HG02870 (cell line): ENCODE results near the gene CDK18.

Experiments used
- ATAC-seq: cut with Tn5 transposase; IDR thresholded peaks from one replicate; pipeline ENCODE4 v1.9.1; 2021; ENCODE audit warnings: mild to moderate bottlenecking, moderate library complexity; ENCODE audit not compliant: unreplicated experiment

The CDK18 gene

DNA sequence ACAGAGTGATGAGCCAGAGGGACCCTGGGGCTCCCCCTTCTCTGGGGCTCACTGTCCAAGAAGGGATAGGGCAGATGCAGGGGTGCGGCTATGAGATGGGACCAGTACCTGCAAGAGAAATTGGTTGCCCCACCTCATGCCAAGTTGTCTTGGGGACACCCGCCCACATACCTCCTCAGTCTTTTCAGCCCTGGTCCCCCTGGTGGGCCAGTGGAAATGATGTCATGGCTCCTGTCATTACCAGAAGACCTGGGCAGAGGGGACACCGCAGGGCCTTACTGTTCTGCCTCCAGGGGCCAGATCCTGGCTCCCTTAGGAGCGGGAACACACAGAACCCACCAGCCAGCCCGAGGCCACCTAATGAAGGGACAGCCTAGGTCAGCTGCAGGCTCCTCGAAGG is 63.2 kb downstream of the CDK18 start:
- ATAC-seq, result no peak

DNA sequence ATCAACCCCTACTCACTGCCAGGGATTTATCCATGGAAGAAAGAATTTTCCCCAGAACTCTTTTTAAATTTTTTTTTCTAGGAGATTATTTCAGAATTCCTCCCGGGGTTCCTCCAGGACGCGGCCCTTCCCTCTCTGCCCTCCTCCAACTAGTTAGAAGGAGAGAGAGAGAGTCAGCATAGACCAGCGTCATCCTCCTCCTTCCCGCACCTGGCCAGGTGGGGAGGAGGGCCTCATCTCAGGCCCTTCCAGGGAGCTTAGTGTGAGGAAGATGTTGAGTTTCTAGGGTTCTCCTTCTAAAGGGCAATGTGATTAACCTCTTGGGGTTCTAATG is 63.6 kb downstream of the CDK18 start:
- no peak for ATAC-seq

DNA sequence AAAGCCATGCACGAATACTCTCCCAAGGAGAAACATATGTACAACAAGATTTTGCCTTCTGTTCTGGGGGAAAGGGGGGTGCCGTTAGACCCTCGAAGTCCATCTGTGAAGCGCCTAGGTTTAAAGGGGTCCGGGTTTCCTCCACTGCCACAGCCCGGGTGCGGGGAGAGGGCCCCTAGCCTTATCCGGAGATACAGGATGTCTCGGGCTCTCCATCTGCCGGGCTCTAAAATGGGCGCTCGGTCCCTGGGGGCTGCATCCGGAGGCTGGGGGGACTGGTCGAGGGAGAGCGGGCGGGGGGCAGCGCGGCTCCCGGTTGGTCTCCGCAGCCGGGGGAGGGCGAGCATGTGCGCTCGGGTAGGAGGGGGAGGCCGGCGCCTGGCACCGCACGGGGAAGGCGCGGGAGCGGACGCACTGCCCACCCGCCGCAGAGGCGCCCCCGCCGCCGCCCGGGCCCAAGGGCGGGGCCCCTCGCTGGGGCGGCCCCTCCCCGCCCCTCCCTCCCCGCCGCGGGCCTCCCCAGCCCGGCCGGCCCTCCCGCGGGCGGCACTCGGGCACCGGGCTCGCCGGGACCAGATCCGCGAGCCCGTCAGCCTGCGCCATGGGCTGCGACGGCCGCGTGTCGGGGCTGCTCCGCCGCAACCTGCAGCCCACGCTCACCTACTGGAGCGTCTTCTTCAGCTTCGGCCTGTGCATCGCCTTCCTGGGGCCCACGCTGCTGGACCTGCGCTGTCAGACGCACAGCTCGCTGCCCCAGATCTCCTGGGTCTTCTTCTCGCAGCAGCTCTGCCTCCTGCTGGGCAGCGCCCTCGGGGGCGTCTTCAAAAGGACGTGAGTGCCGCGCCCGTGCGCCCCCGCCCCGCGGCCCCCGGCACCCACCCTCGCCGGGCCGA is 64.2 kb downstream of the CDK18 start:
- no peak for ATAC-seq

DNA sequence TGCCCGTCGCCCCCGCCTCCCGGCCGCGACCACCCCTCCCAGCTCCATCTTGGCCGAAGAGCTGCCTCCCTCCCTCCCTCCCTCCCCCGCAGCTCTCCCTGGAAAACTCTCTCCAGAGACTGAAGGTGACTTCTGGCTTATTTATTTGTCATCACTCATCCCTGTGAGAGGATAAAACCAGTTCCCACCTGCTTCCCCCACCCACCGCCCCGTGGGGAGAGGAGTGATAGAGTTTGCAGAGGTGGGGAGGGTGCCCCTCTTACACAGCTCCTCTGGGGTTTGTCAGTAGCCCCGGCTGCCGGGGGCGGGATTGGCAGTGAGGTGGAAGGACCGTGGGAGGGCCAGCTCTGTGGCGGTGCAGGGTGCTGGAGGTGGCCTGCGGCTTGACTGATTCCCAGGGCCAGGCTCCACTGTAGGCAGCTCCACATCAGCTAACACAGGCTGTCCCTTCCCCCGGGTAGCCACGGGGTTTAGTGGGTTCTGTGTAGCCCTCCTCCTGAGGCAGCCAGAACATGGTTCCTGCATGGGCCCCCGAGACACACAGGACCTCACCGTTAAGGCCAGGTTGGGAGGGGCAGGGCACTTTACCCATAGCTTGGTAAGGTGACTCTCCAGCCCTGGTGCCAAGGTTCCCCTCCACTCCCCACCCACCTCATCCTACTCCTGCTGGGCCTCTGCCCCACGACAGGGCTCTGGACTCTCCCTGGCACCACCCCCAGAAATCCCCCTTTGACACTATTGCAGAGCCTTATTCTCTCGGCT is 65.1 kb downstream of the CDK18 start:
- no peak for ATAC-seq

DNA sequence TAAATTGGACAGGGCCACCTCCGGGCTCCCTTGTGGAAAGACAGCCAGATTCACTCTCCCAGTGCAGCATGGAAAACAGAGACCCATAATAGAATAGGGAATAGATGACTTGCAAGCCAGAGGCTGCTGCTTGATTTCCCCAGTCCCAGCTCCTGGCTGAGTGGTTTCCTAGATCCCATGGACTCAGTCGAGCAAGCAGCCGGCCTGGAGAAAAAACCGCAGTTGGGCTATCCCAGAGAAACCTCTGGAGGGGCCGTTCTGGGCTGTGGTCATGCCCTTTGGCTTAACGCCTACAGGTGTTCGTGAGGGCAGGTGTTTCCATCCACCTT is 65.7 kb downstream of the CDK18 start:
- ATAC-seq, result no peak

DNA sequence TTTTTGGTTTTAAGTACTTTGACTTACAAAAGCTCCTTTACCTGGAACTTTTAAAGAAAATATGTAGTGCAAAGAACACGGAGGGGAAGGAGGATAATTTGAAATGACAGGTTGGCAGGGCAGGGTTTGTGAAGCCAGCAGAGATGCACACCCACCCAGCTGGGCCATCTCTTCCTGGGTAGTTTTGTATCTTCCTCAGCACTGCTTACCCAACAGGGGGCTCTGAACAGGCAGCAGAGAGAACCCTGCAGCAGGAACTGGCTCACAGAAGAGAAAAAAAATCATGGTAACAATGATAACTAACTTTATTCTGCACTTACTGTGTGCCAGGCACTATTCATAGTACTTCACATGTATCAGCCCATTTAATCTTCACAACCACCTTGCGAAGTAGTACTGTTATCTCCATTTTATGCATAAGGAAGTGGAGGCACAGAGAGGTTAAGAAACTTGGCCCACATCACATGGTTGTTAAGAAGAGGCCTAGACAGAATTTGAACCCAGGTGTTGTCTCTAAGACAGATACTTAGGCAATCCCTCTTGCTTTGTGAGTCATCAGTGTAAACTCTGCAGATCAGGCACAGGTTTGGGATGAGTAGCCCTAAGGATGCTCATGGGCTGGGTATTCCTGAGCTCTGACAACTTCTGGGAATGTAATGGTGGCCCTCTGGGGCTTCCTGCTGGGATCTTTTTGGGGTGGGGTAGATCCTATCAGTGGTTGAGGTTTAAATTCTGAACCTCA is 66.5 kb downstream of the CDK18 start:
- ATAC-seq, result no peak

DNA sequence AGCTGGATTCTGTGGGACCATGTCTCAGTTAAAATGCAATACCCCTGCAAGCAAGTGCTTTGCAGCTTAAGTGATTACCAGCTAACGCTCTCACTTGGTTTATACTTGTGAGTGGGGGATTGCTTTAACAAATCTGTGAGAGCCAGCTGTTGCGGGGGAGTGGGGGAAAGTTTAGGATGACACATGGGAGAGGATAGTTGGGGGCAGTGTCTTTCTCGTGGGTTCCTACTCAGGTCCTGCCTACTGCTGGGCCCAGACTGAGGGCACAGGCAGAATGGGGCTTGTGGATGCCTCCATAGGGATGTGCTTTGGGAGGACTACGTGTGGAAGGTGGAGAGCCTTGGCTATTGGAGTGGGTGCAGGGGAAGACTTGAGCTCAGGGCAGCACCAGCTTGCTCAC is 67.3 kb downstream of the CDK18 start:
- ATAC-seq, result no peak

DNA sequence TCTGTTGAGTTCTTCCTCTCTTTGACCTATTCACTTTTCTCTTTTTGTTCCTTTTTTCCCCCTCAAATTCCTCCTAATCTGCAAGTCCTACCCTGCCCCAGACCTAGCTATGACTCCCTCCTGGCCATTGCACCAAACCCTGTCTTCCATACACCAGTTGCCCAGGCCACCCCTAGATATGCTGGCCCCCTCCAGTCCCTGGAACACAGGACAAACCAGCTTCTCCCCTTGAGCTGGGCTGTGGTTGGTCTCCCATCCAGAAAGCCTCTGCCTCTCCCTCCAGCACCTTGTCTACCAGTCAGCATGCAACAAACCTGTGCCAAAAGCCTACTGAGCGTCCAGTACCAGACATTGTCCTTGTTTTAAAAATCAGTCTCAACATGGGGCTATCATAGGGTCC is 68.0 kb downstream of the CDK18 start:
- no peak for ATAC-seq

DNA sequence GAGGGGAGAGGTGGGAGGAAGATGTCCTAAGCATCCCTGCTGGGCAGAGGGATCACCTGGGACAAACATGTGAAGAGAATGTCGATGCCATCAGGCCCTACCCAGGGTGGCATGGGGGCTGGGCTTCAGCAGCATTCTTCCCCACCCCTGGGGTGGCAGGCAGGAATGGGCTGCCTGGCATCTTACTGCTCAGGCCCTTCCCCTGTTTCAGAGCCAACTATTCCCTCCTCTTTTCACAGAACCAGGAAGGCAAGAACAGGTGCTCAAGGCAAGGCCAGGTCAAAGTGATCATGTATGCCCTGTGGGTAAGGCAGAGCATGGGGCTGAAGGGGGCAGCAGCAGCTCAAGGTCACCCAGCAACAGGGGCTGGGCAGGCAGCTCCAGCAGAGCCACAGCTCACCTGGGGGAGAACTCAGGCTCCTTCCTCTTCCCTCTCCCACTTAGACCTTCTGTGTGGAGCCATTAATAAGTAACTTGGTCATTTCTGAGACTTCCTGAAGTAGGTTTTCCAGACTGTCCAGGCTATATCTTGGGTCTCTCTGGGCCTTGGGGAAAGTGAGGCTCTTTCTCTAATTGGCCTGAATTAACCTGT is 70.9 kb downstream of the CDK18 start:
- no peak for ATAC-seq

DNA sequence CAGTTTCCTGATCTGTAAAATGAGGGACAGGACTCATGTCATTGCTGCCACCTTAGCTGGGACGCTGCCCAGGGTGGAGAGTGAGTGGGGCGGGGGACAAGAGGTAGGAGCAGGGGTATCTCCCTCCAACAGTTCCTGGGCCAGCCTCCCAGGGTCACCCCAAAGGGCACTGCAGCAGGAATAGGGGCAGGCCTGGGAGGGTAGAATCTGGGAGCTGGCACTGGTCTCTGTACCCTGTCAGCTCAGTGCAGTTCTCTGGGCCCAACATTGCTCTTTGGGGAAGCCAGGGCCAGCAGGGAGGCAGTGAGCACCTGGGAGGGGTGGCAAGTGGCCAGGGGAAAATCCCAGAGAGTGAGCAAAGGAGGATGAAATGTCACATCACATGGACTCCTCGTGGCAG is 71.5 kb downstream of the CDK18 start:
- ATAC-seq, result no peak

DNA sequence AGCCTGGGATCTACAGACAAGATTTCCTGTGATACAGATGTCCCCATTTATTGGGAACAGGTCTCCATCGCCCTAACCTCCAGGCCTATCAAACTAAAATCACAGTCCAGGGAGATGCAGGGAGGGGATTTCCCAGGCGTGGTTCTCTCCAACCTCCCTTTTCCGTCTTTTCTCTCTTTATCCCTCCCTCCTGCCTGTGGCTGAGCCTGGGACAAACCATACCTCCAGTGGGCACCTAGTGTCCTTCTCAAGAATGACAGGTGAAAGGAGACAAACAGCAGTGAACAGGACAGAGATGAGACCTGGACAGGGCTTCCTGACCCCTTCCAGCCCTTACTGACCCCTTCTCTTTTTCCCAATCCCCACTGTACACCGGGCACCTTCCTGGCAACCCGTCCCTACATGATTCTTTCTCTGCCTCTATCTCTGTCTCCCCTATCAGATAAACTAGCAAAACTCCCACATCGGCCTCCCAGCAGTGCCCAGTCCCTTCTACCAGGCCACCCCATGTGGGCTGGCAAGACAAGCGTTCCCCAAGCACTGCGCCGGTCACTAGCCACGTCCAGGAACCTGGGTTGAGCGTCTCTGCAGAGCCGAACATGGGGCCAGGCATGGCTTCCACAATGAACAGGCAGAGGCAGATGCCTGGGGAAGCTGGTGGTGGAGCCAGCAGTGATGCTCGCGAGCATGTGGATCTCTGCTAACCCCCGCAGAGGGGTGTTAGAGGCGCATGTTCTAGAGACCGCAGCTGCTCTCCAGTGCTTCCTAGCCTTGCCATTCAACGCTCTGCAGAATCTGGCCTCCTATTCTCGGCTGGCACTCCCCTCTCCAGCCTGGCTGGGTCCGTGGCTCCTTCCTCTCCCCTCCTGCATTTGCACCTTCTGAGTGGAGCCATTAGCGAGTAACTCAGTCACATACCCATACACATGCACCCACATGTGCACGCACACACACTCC is 72.6 kb downstream of the CDK18 start:
- no peak for ATAC-seq

DNA sequence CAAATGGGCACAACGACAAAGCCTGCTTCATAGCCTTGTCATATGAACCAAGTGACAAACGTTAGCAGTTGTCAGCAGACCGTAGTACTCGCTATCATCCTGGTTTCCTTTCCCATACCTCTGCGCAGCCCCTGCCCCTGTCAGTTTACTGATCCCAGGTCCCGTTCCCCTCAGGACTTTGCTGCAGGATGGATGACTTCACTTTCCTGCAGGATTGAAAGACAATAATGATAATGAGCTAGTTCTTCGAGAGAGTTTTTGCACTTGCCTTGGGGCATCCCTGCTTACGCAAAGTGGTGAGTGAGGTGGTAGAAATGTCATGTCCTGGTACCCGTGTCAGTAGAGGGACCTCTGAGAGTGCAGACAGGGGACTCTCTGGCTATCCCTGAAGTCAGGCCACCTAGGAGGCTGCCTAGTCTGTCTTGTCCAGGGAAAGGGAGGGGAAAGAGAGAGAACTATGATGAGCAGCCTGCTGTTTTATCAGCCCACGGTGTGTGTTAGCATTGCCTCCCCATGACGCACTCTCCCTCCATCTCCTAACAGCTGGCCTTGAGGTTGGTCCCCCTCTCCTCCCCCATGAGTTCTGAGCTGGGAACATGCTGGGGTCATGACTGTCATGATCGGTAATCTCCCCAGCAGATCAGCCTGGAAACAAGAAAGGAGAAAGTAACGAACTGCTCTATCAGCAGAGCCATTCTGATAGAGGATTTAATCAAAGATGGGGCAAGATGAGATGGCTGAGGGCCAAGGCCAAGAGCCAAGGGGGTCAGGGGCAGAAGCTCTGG is 73.6 kb downstream of the CDK18 start:
- no peak for ATAC-seq

DNA sequence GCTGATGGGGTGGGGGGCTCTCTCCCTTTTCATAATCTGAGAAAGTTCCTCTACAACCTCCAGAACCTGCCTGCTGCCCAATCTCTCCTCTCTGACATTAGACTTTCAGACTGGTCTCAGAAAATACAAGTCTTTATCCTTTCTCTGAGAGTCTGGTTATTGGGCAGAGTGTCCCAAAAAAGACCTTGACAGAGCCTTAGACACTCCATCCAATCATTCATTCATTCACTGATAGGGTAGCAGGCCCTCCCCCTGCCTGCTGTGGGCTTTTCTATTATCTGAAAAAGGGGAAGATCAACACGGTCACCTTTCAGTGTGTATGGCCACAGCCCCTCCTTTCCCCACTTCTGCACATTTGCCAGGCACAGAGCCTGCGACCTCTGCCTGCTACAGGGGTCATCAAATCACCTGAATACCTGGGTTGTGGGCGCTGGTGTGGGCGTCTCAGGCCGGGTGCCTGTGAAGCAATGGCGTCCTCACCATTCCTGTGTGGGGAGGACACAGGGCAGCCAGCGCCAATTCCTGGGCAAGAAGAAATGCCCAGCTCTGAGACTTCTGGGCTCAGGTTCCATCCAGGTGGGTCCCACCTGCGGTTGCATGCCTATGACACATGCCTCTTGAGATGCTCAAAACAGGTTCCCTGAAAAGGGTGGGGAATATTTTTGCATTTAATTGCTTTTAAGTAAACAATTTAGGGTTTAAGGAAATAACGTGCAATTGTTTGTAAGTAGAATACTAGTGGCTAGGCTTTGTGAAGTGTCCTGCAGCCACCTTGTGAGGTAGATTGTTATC is 74.5 kb downstream of the CDK18 start:
- no peak for ATAC-seq

DNA sequence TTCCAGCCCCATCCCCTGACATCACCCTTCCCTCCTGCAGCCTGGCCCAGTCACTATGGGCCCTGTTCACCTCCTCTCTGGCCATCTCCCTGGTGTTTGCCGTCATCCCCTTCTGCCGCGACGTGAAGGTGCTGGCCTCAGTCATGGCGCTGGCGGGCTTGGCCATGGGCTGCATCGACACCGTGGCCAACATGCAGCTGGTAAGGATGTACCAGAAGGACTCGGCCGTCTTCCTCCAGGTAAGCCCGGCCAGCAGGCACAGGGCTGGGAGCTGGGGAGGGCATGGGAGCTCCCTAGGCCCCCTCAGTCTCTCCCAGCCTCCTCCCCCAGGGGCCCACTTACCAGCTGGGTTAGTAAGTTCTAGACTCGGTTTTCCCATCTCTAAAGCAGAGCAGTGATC is 75.2 kb downstream of the CDK18 start:
- no peak for ATAC-seq

DNA sequence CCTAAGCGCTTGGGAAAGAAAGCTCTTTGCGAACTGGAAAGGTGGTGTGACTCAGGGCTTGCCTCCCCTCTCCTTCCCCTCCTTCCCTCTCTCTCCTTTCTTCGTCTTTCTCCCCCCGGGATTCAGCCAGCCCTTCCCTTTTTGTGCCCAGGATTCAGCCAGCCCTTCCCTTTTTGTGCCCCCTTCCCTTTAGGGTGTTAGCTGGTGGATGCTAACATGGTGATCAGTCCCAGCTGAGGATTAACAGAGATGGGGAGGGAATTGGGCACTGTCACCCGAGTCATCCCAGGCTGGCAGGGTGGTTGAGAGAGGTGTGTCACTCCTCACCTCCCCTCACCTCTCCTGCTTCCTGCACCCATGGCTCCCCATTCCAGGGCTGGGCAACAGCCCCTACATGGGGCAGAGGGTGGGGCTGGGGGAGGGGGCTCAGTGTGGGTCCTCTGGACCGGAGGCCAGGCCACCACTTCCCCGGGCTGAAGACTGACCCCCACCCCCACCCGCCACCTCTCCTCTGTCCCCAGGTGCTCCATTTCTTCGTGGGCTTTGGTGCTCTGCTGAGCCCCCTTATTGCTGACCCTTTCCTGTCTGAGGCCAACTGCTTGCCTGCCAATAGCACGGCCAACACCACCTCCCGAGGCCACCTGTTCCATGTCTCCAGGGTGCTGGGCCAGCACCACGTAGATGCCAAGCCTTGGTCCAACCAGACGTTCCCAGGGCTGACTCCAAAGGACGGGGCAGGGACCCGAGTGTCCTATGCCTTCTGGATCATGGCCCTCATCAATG is 75.9 kb downstream of the CDK18 start:
- ATAC-seq, result no peak

DNA sequence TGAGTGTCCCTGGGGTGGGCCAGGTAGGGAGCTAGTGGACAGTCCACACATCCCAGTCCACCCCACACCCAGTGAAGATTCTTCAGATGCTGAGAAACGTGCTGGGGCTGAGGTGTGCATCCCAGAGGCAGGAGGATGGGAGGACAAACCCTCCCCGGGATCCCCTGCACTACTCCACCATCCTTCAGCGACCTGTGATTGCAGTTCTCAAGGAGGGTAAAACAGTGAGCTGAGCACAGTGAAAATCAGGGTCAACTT is 76.4 kb downstream of the CDK18 start:
- no peak for ATAC-seq

DNA sequence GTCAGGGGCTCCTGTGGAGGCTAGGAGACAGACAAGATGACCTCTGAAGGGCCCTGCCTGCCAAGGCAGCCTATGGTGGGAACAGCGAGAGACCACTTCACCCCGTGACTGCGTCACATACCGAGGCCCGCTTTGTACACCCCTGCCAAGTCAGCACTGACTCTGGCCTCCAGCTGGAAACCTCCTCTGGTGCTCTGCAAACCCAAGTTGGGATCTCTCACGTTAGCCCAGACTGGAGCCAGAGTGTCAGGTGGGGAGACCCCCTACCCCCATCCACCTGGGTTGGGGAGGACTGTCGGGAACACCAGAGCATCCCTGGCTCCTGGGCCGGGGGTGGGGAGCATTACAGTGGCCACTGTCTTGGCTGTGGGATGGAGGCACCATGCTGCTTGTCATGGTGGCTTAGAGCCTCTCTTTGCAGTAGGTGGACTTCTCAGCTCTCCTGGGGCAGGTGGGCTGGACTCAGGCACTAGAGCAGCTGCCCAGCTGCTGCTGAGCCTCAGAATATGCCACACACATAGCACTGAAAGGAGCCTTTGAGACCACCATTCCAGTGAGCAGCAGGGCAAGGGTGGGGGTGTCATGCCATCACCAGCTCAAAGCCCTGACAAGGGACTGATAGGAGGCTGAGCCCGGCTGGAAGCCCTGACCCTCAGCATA is 77.0 kb downstream of the CDK18 start:
- ATAC-seq, result no peak

DNA sequence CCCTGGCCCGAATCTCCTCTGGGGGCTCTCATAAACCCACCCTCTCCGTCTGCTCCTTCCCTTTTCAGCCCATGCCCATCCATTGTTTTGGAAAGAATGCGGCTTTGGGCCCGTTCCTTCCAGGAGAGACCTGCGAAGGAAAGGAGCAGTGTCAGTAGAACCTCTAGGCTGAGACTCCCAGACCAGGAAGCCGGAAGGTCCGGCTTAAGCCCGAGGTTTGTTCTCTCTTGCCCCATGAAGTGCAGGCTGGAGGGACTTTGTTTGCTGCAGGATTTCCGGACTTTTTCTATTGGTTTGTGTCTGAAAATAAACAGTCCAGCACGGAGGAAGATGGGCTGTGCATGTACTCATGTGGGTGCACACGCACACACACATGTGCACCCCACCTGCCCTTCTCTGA is 77.6 kb downstream of the CDK18 start:
- no peak for ATAC-seq
